Activated T-helper 17 cell treated with anti-CD3 and anti-CD28 coated beads, Interleukin-2, amount 50 U/mL, for 72 hours (primary cell): ENCODE measurements around the gene TP63. TPM values are rescaled to one million over a fixed set of nuclear protein-coding genes. Genes with fewer than 3 reads are reported as not detected.
"Not testable (repeated sequence)": the region's sequence is repeated elsewhere in the genome, so short reads cannot be mapped to it uniquely, and the experiment has no call there.

Experiments used
- ATAC-seq: fragments of 150-1000 bp; cut with Tn5 transposase; replicated peaks from 2 replicates; pipeline ENCODE4 v1.10.0; 2021; ENCODE audit warnings: mild to moderate bottlenecking, moderate library complexity
- H3K27ac Mint-ChIP-seq: one replicate; pipeline ENCODE4 v1.8.0; 2022; ENCODE audit warnings: mixed read lengths
- H3K27me3 Mint-ChIP-seq: one replicate; pipeline ENCODE4 v1.8.0; 2022; ENCODE audit warnings: mixed read lengths
- H3K36me3 Mint-ChIP-seq: one replicate; pipeline ENCODE4 v1.8.0; 2022; ENCODE audit warnings: low read depth, mild to moderate bottlenecking, mixed read lengths
- H3K4me1 Mint-ChIP-seq: one replicate; pipeline ENCODE4 v1.8.0; 2022; ENCODE audit warnings: mixed read lengths
- H3K4me3 Mint-ChIP-seq: one replicate; pipeline ENCODE4 v1.8.0; 2022; ENCODE audit warnings: mild to moderate bottlenecking, mixed read lengths
- H3K9me3 Mint-ChIP-seq: one replicate; pipeline ENCODE4 v1.8.0; 2022; ENCODE audit warnings: mixed read lengths
- total RNA-seq, 2 donors: library from RNA; stranded (reverse); gene quantifications; one replicate each; pipeline ENCODE4 v1.2.3, GENCODE V29; 2022

The TP63 gene
- total RNA-seq, 2 donors from 2014 or later, result 0.76 to 0.98 TPM

DNA sequence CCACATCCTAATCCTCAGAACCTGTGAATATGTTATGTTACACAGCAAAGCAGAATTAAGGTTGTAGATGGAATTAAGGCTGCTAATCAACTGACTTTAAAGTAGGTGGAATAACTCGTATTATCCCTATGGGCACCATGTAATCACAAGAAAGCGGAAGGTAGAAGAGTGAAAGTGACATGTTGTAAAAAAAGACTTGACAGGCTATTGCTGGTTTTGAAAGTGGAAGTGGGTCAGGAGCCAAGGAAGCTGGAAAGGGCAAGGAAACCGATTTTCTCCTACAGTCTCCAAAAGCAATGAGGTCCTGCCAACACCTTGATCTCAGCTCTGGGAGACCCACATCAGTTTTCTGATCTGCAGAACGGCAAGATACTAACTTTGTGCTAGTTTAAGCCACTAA is 6.6 kb downstream of the TP63 start:
- no peak for ATAC-seq
- Mint-ChIP-seq H3K4me1 (no peaks in the 10 kb centered on the region), H3K9me3 (no peaks in the 10 kb centered on the region), H3K36me3 (no peaks in the 10 kb centered on the region), H3K27ac (no peak overlapping the region), H3K4me3 (no peak overlapping the region), H3K27me3 (no peaks in the 10 kb centered on the region)

- Mint-ChIP-seq H3K9me3 (no peaks in the 10 kb centered on the region), H3K27me3 (peaks cover 2% of the 10 kb centered on the region), H3K27ac (no peak overlapping the region), H3K36me3 (no peaks in the 10 kb centered on the region), H3K4me3 (no peak overlapping the region), H3K4me1 (no peaks in the 10 kb centered on the region)
- no peak for ATAC-seq
Observed at GRCh38 chr3:189638276-189639031, 7.3 kb downstream of the TP63 start.

DNA sequence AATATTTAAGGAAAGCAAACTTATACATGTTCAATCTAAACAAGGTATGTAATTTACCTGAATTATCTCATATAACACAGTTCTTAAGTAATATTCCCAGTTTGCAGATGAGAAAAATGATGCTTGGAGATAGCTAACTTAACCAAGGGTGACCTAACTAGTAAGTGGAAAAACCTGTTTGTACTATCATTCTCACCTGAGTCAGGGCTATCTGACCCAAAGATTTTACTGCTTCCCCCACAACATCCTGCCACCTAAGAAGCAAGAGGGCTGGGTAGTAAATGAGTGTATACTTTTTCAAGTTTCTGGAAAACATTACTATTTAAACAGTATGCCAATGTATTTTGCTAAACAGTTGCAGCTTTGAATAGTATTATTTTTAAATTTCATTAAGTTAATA is 10.6 kb downstream of the TP63 start:
- H3K27ac Mint-ChIP-seq, result no peak overlapping the region
- ATAC-seq, result peak; percentile 65
- H3K4me1 Mint-ChIP-seq, result no peaks in the 10 kb centered on the region
- no peaks in the 10 kb centered on the region for H3K36me3 Mint-ChIP-seq
- no peak overlapping the region for H3K4me3 Mint-ChIP-seq
- peaks cover 4% of the 10 kb centered on the region for H3K27me3 Mint-ChIP-seq
- H3K9me3 Mint-ChIP-seq, result no peaks in the 10 kb centered on the region

DNA sequence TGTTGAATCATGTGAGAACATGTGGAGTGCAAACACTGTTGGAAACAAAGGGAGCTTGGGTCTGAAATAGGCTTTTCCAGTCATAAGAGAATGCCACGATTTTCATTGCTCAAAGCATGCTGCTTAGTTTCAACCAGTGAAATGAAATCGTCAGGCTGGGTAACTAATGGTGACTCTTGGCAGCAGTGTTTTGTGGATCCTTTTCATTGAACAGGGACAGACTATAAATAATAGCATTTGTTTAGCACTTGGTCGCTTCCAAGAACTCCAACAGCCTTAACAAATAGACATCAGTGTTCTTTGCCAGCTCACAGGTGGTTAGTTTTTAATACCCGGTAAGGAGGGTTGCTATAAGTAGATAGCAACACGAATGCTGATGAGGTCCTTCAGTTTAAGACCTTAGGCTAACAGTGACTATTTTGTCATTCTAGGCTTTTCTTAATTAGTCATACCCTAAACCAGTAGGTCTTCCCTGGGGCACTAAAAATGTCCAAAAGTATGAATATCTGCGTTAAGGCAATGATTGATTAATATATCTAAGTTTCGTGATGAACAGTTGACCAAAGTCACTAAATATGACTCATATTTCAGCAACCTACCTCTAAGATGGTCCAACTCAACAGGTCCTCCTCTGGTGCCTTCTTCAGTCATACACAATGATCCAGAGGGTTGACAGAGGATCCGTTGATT is 15.8 kb downstream of the TP63 start:
- no peaks in the 10 kb centered on the region for H3K4me1 Mint-ChIP-seq
- no peak overlapping the region for H3K4me3 Mint-ChIP-seq
- peaks cover 9% of the 10 kb centered on the region for H3K27me3 Mint-ChIP-seq
- peaks cover 13% of the 10 kb centered on the region for H3K9me3 Mint-ChIP-seq
- ATAC-seq, result no peak
- no peak overlapping the region for H3K27ac Mint-ChIP-seq
- no peaks in the 10 kb centered on the region for H3K36me3 Mint-ChIP-seq

GRCh38 chr3:189652042-189652441 is 20.9 kb downstream of the TP63 start:
- Mint-ChIP-seq H3K9me3 (peaks cover 24% of the 10 kb centered on the region), H3K36me3 (no peaks in the 10 kb centered on the region), H3K4me3 (no peak overlapping the region), H3K27me3 (peaks cover 9% of the 10 kb centered on the region), H3K4me1 (no peaks in the 10 kb centered on the region), H3K27ac (no peak overlapping the region)
- ATAC-seq, result no peak

- Mint-ChIP-seq H3K36me3 (no peaks in the 10 kb centered on the region), H3K4me3 (no peak overlapping the region), H3K27me3 (peaks cover 5% of the 10 kb centered on the region), H3K4me1 (no peaks in the 10 kb centered on the region), H3K27ac (no peak overlapping the region), H3K9me3 (peaks cover 15% of the 10 kb centered on the region)
- no peak for ATAC-seq
Observed at GRCh38 chr3:189655617-189656016, 24.4 kb downstream of the TP63 start.

DNA sequence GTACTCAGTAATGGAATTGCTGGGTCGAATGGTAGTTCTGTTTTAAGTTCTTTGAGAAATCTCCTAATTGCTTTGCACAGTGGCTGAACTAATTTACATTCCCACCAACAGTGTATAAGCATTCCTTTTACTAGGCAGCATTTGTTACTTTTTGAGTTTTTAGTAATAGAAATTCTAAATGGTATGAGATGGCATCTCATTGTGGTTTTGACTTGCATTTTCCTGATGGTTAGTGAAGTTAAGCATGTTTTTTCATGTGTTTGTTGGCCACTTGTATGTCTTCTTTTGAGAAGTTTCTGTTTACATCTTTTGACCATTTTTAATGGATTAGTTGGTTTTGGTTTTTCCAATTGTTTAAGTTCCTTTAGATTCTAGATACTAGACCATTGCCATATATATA is 28.4 kb downstream of the TP63 start:
- no peak for ATAC-seq
- H3K4me1 Mint-ChIP-seq, result no peaks in the 10 kb centered on the region
- H3K36me3 Mint-ChIP-seq, result no peaks in the 10 kb centered on the region
- peaks cover 12% of the 10 kb centered on the region for H3K9me3 Mint-ChIP-seq
- no peak overlapping the region for H3K4me3 Mint-ChIP-seq
- peaks cover 17% of the 10 kb centered on the region for H3K27me3 Mint-ChIP-seq
- H3K27ac Mint-ChIP-seq, result no peak overlapping the region

DNA sequence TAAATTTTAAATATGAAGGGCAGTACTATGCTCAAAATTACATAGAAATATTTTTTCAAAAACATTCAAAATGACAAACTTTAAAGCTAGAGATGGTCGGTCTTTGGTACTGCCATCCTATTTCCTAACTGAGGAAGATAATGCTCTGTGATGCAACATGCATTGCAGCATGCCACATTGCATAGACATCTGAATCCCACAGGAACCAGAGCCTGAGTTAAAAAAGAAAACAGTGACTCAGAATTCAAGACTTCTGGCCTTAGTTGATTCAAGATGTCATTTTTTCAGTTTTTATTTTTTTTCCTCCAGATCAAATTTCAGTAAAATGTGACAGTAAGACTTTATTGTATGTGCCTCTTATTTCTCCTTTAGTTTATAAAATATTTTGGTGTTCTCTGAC is 33.1 kb downstream of the TP63 start:
- peaks cover 14% of the 10 kb centered on the region for H3K27me3 Mint-ChIP-seq
- H3K4me3 Mint-ChIP-seq, result no peak overlapping the region
- no peak for ATAC-seq
- no peaks in the 10 kb centered on the region for H3K4me1 Mint-ChIP-seq
- H3K9me3 Mint-ChIP-seq, result no peaks in the 10 kb centered on the region
- no peaks in the 10 kb centered on the region for H3K36me3 Mint-ChIP-seq
- no peak overlapping the region for H3K27ac Mint-ChIP-seq

DNA sequence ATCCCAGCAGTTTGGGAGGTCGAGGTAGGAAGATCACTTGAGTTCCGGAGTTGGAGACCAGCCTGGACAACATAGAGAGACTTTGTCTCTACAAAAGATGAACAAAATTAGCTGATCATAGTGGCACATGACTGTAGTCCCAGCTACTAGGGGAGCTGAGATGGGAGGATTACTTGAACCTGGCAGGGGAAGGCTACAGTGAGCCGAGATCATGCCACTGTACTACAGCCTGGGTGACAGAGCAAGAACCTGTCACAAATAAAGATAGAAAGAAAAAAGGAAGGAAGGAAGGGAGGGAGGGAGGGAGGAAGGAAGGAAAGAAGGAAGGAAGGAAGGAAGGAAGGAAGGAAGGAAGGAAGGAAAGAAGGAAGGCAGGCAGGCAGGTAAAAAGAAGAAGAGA is 41.2 kb downstream of the TP63 start:
- H3K27me3 Mint-ChIP-seq, H3K4me1 Mint-ChIP-seq, H3K27ac Mint-ChIP-seq, H3K4me3 Mint-ChIP-seq, H3K36me3 Mint-ChIP-seq, H3K9me3 Mint-ChIP-seq, ATAC-seq: not testable (repeated sequence)

- ATAC-seq, result no peak
- peaks cover 7% of the 10 kb centered on the region for H3K27me3 Mint-ChIP-seq
- no peak overlapping the region for H3K4me3 Mint-ChIP-seq
- no peaks in the 10 kb centered on the region for H3K36me3 Mint-ChIP-seq
- no peaks in the 10 kb centered on the region for H3K9me3 Mint-ChIP-seq
- no peak overlapping the region for H3K27ac Mint-ChIP-seq
- H3K4me1 Mint-ChIP-seq, result peaks cover 5% of the 10 kb centered on the region
Observed at GRCh38 chr3:189673535-189673934, 42.3 kb downstream of the TP63 start.

- H3K36me3 Mint-ChIP-seq, result no peaks in the 10 kb centered on the region
- H3K27ac Mint-ChIP-seq, result no peak overlapping the region
- peaks cover 7% of the 10 kb centered on the region for H3K27me3 Mint-ChIP-seq
- H3K9me3 Mint-ChIP-seq, result no peaks in the 10 kb centered on the region
- ATAC-seq, result no peak
- H3K4me3 Mint-ChIP-seq, result no peak overlapping the region
- peaks cover 5% of the 10 kb centered on the region for H3K4me1 Mint-ChIP-seq
Observed at GRCh38 chr3:189674249-189674913, 43.2 kb downstream of the TP63 start.

DNA sequence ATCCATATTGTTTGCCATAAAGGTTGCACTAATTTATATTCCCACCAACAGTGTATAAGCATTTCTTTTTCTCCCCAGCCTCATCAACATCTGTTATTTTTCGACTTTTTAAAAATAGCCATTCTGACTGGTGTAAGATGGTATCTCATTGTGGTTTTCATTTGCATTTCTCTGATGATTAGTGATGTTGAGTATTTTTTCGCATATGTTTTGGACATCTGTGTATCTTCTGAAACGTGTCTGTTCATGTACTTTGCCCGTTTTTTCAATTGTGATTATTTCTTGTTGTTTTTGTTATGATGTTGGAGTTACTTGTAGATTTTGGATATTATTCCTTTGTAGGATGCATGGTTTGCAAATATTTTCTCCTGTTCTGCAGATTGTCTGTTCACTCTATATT is 46.5 kb downstream of the TP63 start:
- Mint-ChIP-seq H3K27me3 (peaks cover 9% of the 10 kb centered on the region), H3K36me3 (no peaks in the 10 kb centered on the region), H3K9me3 (peaks cover 4% of the 10 kb centered on the region), H3K4me1 (no peaks in the 10 kb centered on the region), H3K4me3 (no peak overlapping the region), H3K27ac (no peak overlapping the region)
- no peak for ATAC-seq

DNA sequence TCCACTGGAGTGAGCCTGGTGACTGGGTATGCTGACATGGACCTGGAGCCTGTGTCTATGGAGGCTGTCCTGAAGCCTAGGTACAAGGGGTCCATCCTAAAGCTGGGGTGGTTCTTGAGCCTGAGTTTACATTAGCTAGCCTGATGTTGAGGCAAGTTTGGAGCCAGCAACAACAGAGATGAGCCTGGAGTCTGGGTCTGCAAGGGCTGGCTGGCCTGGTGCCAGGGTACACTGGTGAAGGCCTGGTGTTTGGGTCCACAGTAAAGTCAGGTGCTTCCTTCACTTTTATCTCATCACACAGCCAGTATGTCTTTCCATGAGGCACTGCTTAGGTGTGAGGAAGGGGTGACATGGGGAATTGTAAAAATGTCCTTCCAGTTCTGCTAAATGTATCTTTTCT is 49.5 kb downstream of the TP63 start:
- Mint-ChIP-seq H3K4me3 (no peak overlapping the region), H3K27me3 (peaks cover 9% of the 10 kb centered on the region), H3K36me3 (no peaks in the 10 kb centered on the region), H3K4me1 (peaks cover 4% of the 10 kb centered on the region), H3K27ac (no peak overlapping the region), H3K9me3 (peaks cover 4% of the 10 kb centered on the region)
- ATAC-seq, result no peak

DNA sequence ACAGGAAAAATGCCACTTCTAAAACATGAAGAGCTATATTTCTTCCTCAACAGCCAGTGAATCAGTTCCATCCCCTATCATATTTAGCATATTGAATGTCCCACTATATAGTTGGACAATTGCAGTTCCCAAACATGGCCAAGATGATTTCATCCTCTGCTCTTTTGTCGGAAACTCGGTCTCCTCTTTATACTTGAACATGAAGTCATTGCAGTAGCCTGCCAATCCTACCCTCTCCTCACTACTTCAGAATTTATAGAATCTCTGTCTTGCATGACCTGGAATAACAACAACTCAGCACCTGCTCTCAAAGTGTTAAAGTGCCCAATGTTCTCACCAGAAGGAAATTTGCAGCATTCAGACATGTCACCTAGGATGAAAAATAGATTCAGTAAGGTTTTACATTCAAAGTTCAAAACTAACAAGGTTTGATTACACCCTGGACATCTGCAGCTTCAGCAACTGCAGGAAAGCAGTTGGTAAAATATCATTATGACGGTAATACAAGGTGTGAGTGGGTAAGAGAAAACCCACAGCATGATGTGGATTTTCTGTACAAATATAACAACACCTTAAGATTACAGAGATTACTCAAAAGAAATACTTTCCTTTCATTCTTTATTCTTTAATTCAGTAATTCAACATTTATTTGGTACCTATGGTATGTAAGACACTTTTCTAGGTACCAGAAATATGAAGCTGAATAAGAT is 52.5 kb downstream of the TP63 start:
- Mint-ChIP-seq H3K27ac (no peak overlapping the region), H3K36me3 (no peaks in the 10 kb centered on the region), H3K4me3 (no peak overlapping the region), H3K4me1 (peaks cover 4% of the 10 kb centered on the region), H3K27me3 (peaks cover 5% of the 10 kb centered on the region), H3K9me3 (peaks cover 4% of the 10 kb centered on the region)
- ATAC-seq, result peak; percentile 52
